ENCODE data around the gene TIPARP. TPM values are rescaled to one million over a fixed set of nuclear protein-coding genes. Genes with fewer than 3 reads are reported as not detected.

Gene TIPARP
- total and polyA plus RNA-seq, 7 donors: 12.2 to 42.8 (median 25.8) TPM

DNA sequence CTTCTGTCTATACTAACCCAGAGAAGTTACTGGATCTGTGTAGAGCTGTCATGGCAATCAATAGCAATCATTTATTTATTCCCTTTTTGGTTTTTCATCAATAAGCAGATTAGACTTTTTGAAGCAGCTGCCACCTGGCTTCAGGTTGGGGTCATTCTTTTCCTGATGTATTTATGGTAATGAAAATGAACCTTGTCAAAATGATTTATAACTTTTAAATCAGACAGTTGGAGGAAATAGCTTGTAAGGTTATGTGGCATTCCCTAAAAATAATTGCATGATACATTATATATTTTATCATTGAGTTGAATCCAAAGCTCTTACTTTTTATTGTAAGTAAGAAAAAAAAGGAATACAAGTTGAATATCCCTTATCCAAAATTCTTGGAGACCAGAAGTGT is 8.6 kb downstream of the TIPARP start:
- Histone ChIP-seq H3K27me3 (no peaks in the 10 kb centered on the region), H3K4me1 (peaks cover 0 to 100% (median 81%) of the 10 kb centered on the region in 4 donors), H3K27ac (no peak overlapping the region)

DNA sequence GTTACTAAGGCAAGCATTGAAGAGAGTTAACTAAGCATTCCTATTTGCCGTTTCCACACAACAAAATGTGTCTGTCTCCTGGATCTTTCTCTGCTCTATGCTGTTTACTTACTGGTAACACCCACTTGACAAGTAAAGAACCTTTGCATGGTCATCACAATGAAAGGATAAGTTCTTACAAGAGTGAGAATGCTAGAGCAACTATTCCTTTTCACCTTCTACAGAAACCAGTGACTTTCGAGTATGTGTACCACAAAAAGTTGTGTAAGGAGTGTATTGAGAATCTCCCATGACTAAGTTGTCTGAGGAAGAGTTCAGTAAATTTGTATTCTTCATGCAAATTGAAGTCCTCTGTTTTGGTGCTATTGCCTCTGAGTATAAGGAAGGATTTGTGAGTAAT is 10.8 kb downstream of the TIPARP start:
- TF ChIP-seq POLR2AphosphoS5 (IDR thresholded peaks at IDR 0.05) (peak in 1 of 4 donors; percentile 4), POLR2A (IDR thresholded peaks at IDR 0.05) (no peak)
- no peaks in the 10 kb centered on the region for H3K27me3 ChIP-seq
- H3K9me3 ChIP-seq: no peaks in the 10 kb centered on the region
- intact Hi-C loops (cut with DNase I): no loop called here
- peak overlapping the region in 2 of 4 donors; percentile 33 to 37 for H3K27ac ChIP-seq
- 59 to 72% methylated on average over 2 of the region's 2 CpGs for WGBS, 2 donors
- no peak for DNase-seq
- no peak overlapping the region for H3K4me3 ChIP-seq
- peaks cover 0 to 100% (median 84%) of the 10 kb centered on the region in 4 donors for H3K4me1 ChIP-seq
- H3K36me3 ChIP-seq: peaks cover 0 to 8% (median 0%) of the 10 kb centered on the region in 4 donors

More for the DNA sequence above, 8.6 kb downstream of the TIPARP start:
- Histone ChIP-seq H3K4me3 (no peak overlapping the region), H3K36me3 (peaks cover 0 to 28% (median 2%) of the 10 kb centered on the region in 4 donors), H3K9me3 (no peaks in the 10 kb centered on the region)
- DNase-seq: no peak
- TF ChIP-seq POLR2AphosphoS5 (IDR thresholded peaks at IDR 0.05) (no peak), POLR2A (IDR thresholded peaks at IDR 0.05) (no peak), EP300 (IDR thresholded peaks at IDR 0.05) (no peak)
- TF ChIP-seq, protein P1, sequence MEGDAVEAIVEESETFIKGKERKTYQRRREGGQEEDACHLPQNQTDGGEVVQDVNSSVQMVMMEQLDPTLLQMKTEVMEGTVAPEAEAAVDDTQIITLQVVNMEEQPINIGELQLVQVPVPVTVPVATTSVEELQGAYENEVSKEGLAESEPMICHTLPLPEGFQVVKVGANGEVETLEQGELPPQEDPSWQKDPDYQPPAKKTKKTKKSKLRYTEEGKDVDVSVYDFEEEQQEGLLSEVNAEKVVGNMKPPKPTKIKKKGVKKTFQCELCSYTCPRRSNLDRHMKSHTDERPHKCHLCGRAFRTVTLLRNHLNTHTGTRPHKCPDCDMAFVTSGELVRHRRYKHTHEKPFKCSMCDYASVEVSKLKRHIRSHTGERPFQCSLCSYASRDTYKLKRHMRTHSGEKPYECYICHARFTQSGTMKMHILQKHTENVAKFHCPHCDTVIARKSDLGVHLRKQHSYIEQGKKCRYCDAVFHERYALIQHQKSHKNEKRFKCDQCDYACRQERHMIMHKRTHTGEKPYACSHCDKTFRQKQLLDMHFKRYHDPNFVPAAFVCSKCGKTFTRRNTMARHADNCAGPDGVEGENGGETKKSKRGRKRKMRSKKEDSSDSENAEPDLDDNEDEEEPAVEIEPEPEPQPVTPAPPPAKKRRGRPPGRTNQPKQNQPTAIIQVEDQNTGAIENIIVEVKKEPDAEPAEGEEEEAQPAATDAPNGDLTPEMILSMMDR (IDR thresholded peaks at IDR 0.05): no peak
- intact Hi-C loops (cut with DNase I): no loop called here

DNA sequence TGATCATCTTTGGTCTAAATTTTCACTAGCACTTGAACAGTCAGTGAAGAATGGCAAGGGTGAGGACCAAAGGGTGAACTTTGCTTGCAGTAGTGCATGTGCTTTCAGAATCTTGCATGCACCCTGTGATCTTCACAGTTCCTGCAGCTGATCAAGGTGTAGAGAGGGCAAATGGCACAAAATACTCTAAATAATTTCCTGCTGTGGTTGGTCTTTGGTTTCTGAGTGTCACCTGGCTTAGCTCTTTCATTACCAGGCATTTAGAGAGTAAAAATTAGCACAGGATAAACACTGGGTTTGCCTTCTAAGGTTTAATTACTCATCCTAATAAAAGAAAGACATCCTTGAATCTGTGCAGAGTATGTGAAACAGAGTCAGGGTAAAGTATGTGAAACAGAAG is 11.4 kb downstream of the TIPARP start:
- Histone ChIP-seq H3K27me3 (no peaks in the 10 kb centered on the region), H3K4me1 (peaks cover 0 to 100% (median 83%) of the 10 kb centered on the region in 4 donors), H3K9me3 (no peaks in the 10 kb centered on the region), H3K36me3 (peaks cover 0 to 3% (median 0%) of the 10 kb centered on the region in 4 donors), H3K27ac (peak overlapping the region in 2 of 4 donors; percentile 33 to 37), H3K4me3 (no peak overlapping the region)
- no peak for DNase-seq
- no peak for TF ChIP-seq POLR2AphosphoS5 (IDR thresholded peaks at IDR 0.05)
- TF ChIP-seq POLR2A (IDR thresholded peaks at IDR 0.05): no peak
- TF ChIP-seq EP300 (IDR thresholded peaks at IDR 0.05): no peak
- TF ChIP-seq, protein P1 (IDR thresholded peaks at IDR 0.05): no peak
- intact Hi-C loops (cut with DNase I): no loop called here

DNA sequence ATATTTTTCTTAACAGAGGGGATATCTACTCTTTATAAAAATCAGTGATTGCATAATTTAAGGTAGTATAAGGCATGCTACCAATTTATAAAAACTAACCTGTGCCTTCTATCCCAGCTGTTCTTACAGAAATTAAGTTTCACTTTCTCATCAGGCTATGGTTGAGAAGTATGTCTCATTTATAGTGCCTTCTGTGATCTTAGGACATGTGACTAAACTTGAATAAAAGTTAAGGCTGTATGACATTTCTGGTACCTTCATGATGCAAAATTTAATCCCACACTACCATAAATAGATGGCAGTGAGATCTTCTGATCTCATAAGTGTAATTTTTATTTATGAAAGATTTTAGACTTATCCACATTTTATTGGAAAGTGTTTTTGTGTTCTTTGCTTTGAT is 12.6 kb downstream of the TIPARP start:
- H3K27ac ChIP-seq: no peak overlapping the region
- no peaks in the 10 kb centered on the region for H3K27me3 ChIP-seq
- no peaks in the 10 kb centered on the region for H3K9me3 ChIP-seq
- intact Hi-C loops (cut with DNase I): no loop called here
- TF ChIP-seq, protein P1 (IDR thresholded peaks at IDR 0.05): no peak
- TF ChIP-seq EP300 (IDR thresholded peaks at IDR 0.05) (no peak), POLR2A (IDR thresholded peaks at IDR 0.05) (no peak), POLR2AphosphoS5 (IDR thresholded peaks at IDR 0.05) (no peak)
- peaks cover 0 to 100% (median 82%) of the 10 kb centered on the region in 4 donors for H3K4me1 ChIP-seq
- DNase-seq: no peak
- H3K4me3 ChIP-seq: no peak overlapping the region
- no peaks in the 10 kb centered on the region for H3K36me3 ChIP-seq

DNA sequence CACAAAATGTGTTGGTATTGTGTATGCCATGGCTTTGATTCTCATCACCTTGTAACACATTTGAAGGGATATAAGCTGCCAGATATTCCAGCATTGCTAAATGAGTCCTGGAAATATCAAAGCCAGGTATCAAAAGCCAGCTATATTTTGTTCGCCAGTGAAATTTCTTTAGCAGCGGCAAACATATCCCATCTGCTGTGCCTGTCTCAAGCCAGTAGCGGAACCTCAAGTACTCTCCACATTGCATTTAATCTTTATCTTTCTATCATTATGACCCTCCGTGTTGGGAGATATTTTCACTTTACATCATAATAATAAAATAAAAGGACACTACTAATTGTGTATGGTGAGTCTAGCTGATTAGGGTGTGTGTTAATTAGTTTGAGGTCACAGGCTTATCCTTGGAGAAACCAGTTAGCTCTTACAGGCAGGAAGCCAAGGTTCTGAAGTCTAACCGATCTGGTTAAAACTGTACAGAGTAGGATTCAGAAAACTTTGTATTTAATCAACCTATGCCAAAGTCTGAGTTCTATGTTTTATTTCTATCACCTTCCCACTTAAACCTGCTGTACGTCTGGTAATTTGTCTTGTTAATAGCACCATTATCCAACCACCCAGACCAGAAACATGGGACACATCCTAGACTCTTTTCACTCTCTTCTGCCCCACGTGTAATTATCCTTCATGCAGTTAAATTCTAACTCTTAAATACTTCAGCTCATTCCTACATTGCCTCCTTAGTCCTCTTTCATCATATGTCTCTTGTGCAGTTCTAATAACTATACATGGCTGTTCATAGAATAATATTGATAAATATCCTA is 14.5 kb downstream of the TIPARP start:
- Histone ChIP-seq H3K27ac (peak overlapping the region in 1 of 4 donors; percentile 31), H3K4me1 (peaks cover 0 to 99% (median 77%) of the 10 kb centered on the region in 4 donors), H3K27me3 (no peaks in the 10 kb centered on the region), H3K4me3 (no peak overlapping the region), H3K9me3 (no peaks in the 10 kb centered on the region), H3K36me3 (peaks cover 0 to 3% (median 0%) of the 10 kb centered on the region in 4 donors)
- no peak for TF ChIP-seq POLR2A (IDR thresholded peaks at IDR 0.05)
- TF ChIP-seq, protein P1 (IDR thresholded peaks at IDR 0.05): no peak
- no peak for TF ChIP-seq EP300 (IDR thresholded peaks at IDR 0.05)
- no peak for TF ChIP-seq POLR2AphosphoS5 (IDR thresholded peaks at IDR 0.05)
- WGBS, 2 donors: 81 to 90% methylated on average over 7 of the region's 7 CpGs
- intact Hi-C loops (cut with DNase I): no loop called here
- DNase-seq: no peak

Data from sigmoid colon (tissue), 7 donors.